Measurements from ENCODE around the gene CTSK.

DNA sequence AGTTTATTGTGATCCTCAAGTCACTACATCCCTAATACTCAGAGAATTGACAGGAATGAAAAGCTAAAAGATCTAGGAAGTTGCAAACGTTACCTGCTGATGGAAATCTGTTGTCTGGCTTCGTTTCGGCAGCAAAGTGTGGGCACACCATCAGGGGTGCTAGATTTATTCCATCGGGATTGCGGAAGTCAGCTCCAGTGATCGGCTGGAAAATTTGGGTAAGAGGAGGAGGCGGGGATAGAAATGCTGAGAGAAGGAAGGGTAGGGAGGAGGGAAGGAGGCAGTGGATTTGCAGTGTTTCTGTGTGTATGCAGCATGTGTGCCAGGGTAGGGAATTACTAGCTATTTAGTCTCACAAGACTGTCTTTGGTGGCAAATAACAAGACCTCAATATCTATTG lies at the start of gene CTSK:
- TF ChIP-seq, protein P1, sequence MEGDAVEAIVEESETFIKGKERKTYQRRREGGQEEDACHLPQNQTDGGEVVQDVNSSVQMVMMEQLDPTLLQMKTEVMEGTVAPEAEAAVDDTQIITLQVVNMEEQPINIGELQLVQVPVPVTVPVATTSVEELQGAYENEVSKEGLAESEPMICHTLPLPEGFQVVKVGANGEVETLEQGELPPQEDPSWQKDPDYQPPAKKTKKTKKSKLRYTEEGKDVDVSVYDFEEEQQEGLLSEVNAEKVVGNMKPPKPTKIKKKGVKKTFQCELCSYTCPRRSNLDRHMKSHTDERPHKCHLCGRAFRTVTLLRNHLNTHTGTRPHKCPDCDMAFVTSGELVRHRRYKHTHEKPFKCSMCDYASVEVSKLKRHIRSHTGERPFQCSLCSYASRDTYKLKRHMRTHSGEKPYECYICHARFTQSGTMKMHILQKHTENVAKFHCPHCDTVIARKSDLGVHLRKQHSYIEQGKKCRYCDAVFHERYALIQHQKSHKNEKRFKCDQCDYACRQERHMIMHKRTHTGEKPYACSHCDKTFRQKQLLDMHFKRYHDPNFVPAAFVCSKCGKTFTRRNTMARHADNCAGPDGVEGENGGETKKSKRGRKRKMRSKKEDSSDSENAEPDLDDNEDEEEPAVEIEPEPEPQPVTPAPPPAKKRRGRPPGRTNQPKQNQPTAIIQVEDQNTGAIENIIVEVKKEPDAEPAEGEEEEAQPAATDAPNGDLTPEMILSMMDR (IDR thresholded peaks at IDR 0.05 in 4 of 5, conservative IDR thresholded peaks at IDR 0.05 in 1 of 5): no peak
- TF ChIP-seq POLR2A (IDR thresholded peaks at IDR 0.05): no peak

Measured in gastrocnemius medialis (tissue), 4 donors.